ENCODE data around the gene NTN1. TPM values are rescaled to one million over a fixed set of nuclear protein-coding genes. Genes with fewer than 3 reads are reported as not detected.

Gene NTN1
- total RNA-seq, 1 donor from 2014 or later: 0.45 TPM

DNA sequence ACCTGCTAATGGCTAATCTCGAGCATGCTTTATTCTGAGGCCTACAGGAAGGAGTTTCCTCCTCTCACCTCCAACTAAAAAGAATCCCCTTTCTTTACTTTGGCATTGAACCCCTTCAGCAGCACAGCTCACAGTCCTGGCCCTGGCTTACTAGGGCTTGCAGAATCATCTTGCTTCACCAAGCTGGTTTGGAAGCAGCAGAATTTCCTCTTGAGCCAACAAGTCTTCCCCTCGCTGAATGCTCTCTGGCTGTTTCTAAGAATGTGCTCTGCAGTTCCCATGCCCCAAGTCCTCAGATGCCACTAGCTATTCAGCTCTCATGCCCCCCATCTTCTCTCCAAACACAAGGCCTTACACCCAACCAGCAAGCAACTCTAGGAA is 271.2 kb downstream of the NTN1 start:
- no peaks in the 10 kb centered on the region for H3K9me3 ChIP-seq (ENCODE audit: low read depth)
- no peaks in the 10 kb centered on the region for H3K36me3 ChIP-seq
- peaks cover 6% of the 10 kb centered on the region for H3K27me3 Mint-ChIP-seq (ENCODE audit: insufficient read depth, low read depth)
- peaks cover 3% of the 10 kb centered on the region for H3K4me1 Mint-ChIP-seq
- H2AFZ ChIP-seq (replicated peaks): no peak overlapping the region
- H3K9ac ChIP-seq: no peak overlapping the region
- H4K20me1 ChIP-seq (ENCODE audit: low read depth): no peaks in the 10 kb centered on the region
- H3K4me3 Mint-ChIP-seq: no peak overlapping the region
- H3K4me1 ChIP-seq: no peaks in the 10 kb centered on the region
- no peak overlapping the region for H3K27ac Mint-ChIP-seq
- no peak for TF ChIP-seq EZH2phosphoT487 (IDR thresholded peaks at IDR 0.05)
- TF ChIP-seq EZH2 (IDR thresholded peaks at IDR 0.05): no peak
- TF ChIP-seq CTCF (IDR thresholded peaks at IDR 0.05): no peak
- H3K4me3 ChIP-seq: no peak overlapping the region
- H3K79me2 ChIP-seq (ENCODE audit: low read depth): no peaks in the 10 kb centered on the region
- no peak for DNase-seq (ENCODE audit: low spot score)
- no peak overlapping the region for H3K27ac ChIP-seq
- H3K9me3 Mint-ChIP-seq: no peaks in the 10 kb centered on the region
- no peaks in the 10 kb centered on the region for H3F3A ChIP-seq (ENCODE audit: low read depth)
- H3K36me3 Mint-ChIP-seq: no peaks in the 10 kb centered on the region
- no peak overlapping the region for H3K4me2 ChIP-seq
- no peaks in the 10 kb centered on the region for H3K27me3 ChIP-seq

Small RNA genes lying within 50 kb of the gene (small RNA-seq; reads per million reads assigned to genes)
- not detected for gene AC005695.3

Other genes with a start within 250 kb of the NTN1 start
- gene MFSD6L, start 222.1 kb upstream of the NTN1 start, total RNA-seq (ENCODE audit: low replicate concordance): not detected in 2 replicates
- not detected in 2 replicates for gene PIK3R6, start 153.8 kb upstream of the NTN1 start, total RNA-seq (ENCODE audit: low replicate concordance)
- gene PIK3R5, start 55.8 kb upstream of the NTN1 start, total RNA-seq (ENCODE audit: low replicate concordance): 0.90 and 0.99 TPM in 2 replicates